Small intestine (tissue), 7 donors: ENCODE measurements around the gene NPAS1. TPM values are rescaled to one million over a fixed set of nuclear protein-coding genes. Genes with fewer than 3 reads are reported as not detected.
A peak's percentile ranks its signal among the peaks of the same experiment; 100 is the strongest.
"Not testable (repeated sequence)": the region's sequence is repeated elsewhere in the genome, so short reads cannot be mapped to it uniquely, and the experiment has no call there.

Experiments
- DNase-seq, 2 donors: peaks; one replicate each; pipeline versions ENCODE4 v3.0.0 to v3.0.0-alpha.2; 2013
- FAIRE-seq: peaks from 2 replicates; lab custom pipeline; 2012; peaks lifted over from hg19 to GRCh38; lab: Jason Lieb, UNC
- H3K27ac ChIP-seq, 3 donors: one replicate each; pipeline ENCODE4 v1.5.1; 2013; ENCODE audit warnings: low read length in 2 of 3, mild to moderate bottlenecking in 2 of 3, control low read depth in 1 of 3, inconsistent platforms in 1 of 3, low read depth in 1 of 3, moderate library complexity in 1 of 3
- H3K27me3 ChIP-seq, 3 donors: one replicate each; pipeline ENCODE4 v1.6.1; 2013; ENCODE audit warnings: low read length in 3 of 3, inconsistent platforms in 1 of 3; ENCODE audit not compliant: control insufficient read depth in 3 of 3, insufficient read depth in 3 of 3
- H3K36me3 ChIP-seq, 3 donors: one replicate each; pipeline ENCODE4 v1.6.1; 2013; ENCODE audit warnings: low read length in 3 of 3, inconsistent platforms in 1 of 3, low read depth in 1 of 3, mild to moderate bottlenecking in 1 of 3, moderate library complexity in 1 of 3; ENCODE audit not compliant: control insufficient read depth in 3 of 3, insufficient read depth in 2 of 3
- H3K4me1 ChIP-seq, 3 donors: one replicate each; pipeline ENCODE4 v1.6.1; 2013; ENCODE audit warnings: low read length in 2 of 3, inconsistent platforms in 1 of 3, low read depth in 1 of 3, mild to moderate bottlenecking in 1 of 3, moderate library complexity in 1 of 3; ENCODE audit not compliant: control insufficient read depth in 3 of 3, insufficient read depth in 2 of 3
- H3K4me3 ChIP-seq, 3 donors: one replicate each; pipeline ENCODE4 v1.5.1; 2013; ENCODE audit warnings: low read length in 3 of 3, control low read depth in 1 of 3, inconsistent platforms in 1 of 3, low read depth in 1 of 3, mild to moderate bottlenecking in 1 of 3, moderate library complexity in 1 of 3
- H3K9me3 ChIP-seq, 2 donors: one replicate each; pipeline ENCODE4 v1.6.1; 2013; ENCODE audit warnings: low read depth in 1 of 2, low read length in 1 of 2; ENCODE audit not compliant: control insufficient read depth in 2 of 2, insufficient read depth in 1 of 2
- WGBS, 3 donors: extraction: QIAGEN DNeasy Blood & Tissue Kit; methylation state at CpG; one replicate each; pipeline ENCODE4 v1.1.7; 2013; 5-methylcytosine and 5-hydroxymethylcytosine counted together
- polyA plus RNA-seq, 4 donors: library from polyadenylated mRNA; stranded (reverse) in 3 of 4; unstranded in 1 of 4; fragments of 200-250 nt in 3 of 4; fragments of 120-200 nt in 1 of 4; gene quantifications; one replicate each; pipeline versions ENCODE4 v1.2.1 to v1.2.3, GENCODE V29; 2013
- donor health status: healthy with polysubstance abuse.
- donor health status: control.
- donor health status: control.
- donor health status: Bipolar disorder and iron deficiency.
- donor health status: healthy.

The NPAS1 gene
- polyA plus RNA-seq, 4 donors, result 0.24 to 0.44 TPM; not detected in 2

GRCh38 chr19:47075179-47075810 lies 55.7 kb downstream of the NPAS1 start:
- WGBS, 3 donors, result 83 to 88% (median 83%) methylated on average over 14 to 15 of the region's 15 CpGs
- H3K36me3 ChIP-seq, result peaks cover 12 to 97% (median 22%) of the 10 kb centered on the region in 3 donors

GRCh38 chr19:47075941-47076340 lies 56.3 kb downstream of the NPAS1 start:
- WGBS, 3 donors, result 76 to 90% (median 82%) methylated on average over 13 of the region's 13 CpGs
- no peak for DNase-seq
- Histone ChIP-seq H3K9me3 (no peaks in the 10 kb centered on the region), H3K4me3 (no peak overlapping the region), H3K4me1 (peaks cover 0 to 4% (median 0%) of the 10 kb centered on the region in 3 donors), H3K27me3 (no peaks in the 10 kb centered on the region), H3K36me3 (peaks cover 12 to 97% (median 22%) of the 10 kb centered on the region in 3 donors), H3K27ac (no peak overlapping the region)
- FAIRE-seq, result no peak

More at GRCh38 chr19:47075179-47075810, 55.7 kb downstream of the NPAS1 start:
- no peak for FAIRE-seq
- Histone ChIP-seq H3K27me3 (no peaks in the 10 kb centered on the region), H3K9me3 (no peaks in the 10 kb centered on the region), H3K4me1 (peaks cover 0 to 4% (median 0%) of the 10 kb centered on the region in 3 donors), H3K4me3 (no peak overlapping the region), H3K27ac (no peak overlapping the region)
- DNase-seq, result no peak

GRCh38 chr19:47078351-47078750 lies 58.7 kb downstream of the NPAS1 start:
- DNase-seq, H3K4me3 ChIP-seq, FAIRE-seq, H3K27me3 ChIP-seq, H3K4me1 ChIP-seq, H3K9me3 ChIP-seq, H3K27ac ChIP-seq: not testable (repeated sequence)
- 94 to 97% (median 96%) methylated on average over 13 of the region's 13 CpGs for WGBS, 3 donors
- H3K36me3 ChIP-seq, result peaks cover 13 to 97% (median 14%) of the 10 kb centered on the region in 3 donors

- peaks cover 0 to 4% (median 0%) of the 10 kb centered on the region in 3 donors for H3K4me1 ChIP-seq
- FAIRE-seq, result no peak
- no peak overlapping the region for H3K27ac ChIP-seq
- H3K36me3 ChIP-seq, result peaks cover 16 to 96% (median 20%) of the 10 kb centered on the region in 3 donors
- WGBS, 3 donors, result 85 to 91% (median 89%) methylated on average over 6 of the region's 6 CpGs
- H3K4me3 ChIP-seq, result no peak overlapping the region
- H3K27me3 ChIP-seq, result no peaks in the 10 kb centered on the region
- DNase-seq, result no peak
- no peaks in the 10 kb centered on the region for H3K9me3 ChIP-seq
Observed at GRCh38 chr19:47081095-47081494, 61.5 kb downstream of the NPAS1 start.

- peaks cover 20 to 96% (median 20%) of the 10 kb centered on the region in 3 donors for H3K36me3 ChIP-seq
- no peaks in the 10 kb centered on the region for H3K9me3 ChIP-seq
- WGBS, 3 donors, result 92 to 98% (median 96%) methylated on average over 5 of the region's 5 CpGs
- peaks cover 0 to 4% (median 0%) of the 10 kb centered on the region in 3 donors for H3K4me1 ChIP-seq
- no peak overlapping the region for H3K27ac ChIP-seq
- no peak overlapping the region for H3K4me3 ChIP-seq
- no peaks in the 10 kb centered on the region for H3K27me3 ChIP-seq
- no peak for FAIRE-seq
- DNase-seq, result no peak
Observed at GRCh38 chr19:47082493-47082892, 62.9 kb downstream of the NPAS1 start.

GRCh38 chr19:47084879-47085439 lies 65.3 kb downstream of the NPAS1 start:
- Histone ChIP-seq H3K27me3 (no peaks in the 10 kb centered on the region), H3K36me3 (peaks cover 20 to 99% (median 20%) of the 10 kb centered on the region in 3 donors), H3K4me1 (peaks cover 0 to 15% (median 0%) of the 10 kb centered on the region in 3 donors), H3K27ac (no peak overlapping the region), H3K4me3 (no peak overlapping the region), H3K9me3 (no peaks in the 10 kb centered on the region)
- 92 to 95% (median 94%) methylated on average over 24 of the region's 24 CpGs for WGBS, 3 donors
- FAIRE-seq (no peak), DNase-seq (no peak)

GRCh38 chr19:47086280-47086679 lies 66.6 kb downstream of the NPAS1 start:
- no peak overlapping the region for H3K27ac ChIP-seq
- FAIRE-seq (no peak), DNase-seq (no peak)
- H3K27me3 ChIP-seq, result no peaks in the 10 kb centered on the region
- H3K4me3 ChIP-seq, result no peak overlapping the region
- H3K9me3 ChIP-seq, result no peaks in the 10 kb centered on the region
- H3K4me1 ChIP-seq, result peaks cover 0 to 19% (median 0%) of the 10 kb centered on the region in 3 donors
- 97% methylated on average over 12 to 17 of the region's 17 CpGs for WGBS, 3 donors
- peaks cover 19 to 98% (median 20%) of the 10 kb centered on the region in 3 donors for H3K36me3 ChIP-seq

- FAIRE-seq, result no peak
- peak overlapping the region; percentile 86 to 93 (median 86) for H3K27ac ChIP-seq
Observed at GRCh38 chr19:47089767-47090350, 70.2 kb downstream of the NPAS1 start.

More at GRCh38 chr19:47089767-47090350, 70.2 kb downstream of the NPAS1 start:
- no peaks in the 10 kb centered on the region for H3K27me3 ChIP-seq
- no peak for DNase-seq
- 77 to 88% (median 81%) methylated on average over 20 to 21 of the region's 21 CpGs for WGBS, 3 donors
- no peaks in the 10 kb centered on the region for H3K9me3 ChIP-seq
- H3K4me3 ChIP-seq, result no peak overlapping the region
- H3K4me1 ChIP-seq, result peaks cover 3 to 35% (median 5%) of the 10 kb centered on the region in 3 donors
- peaks cover 10 to 98% (median 11%) of the 10 kb centered on the region in 3 donors for H3K36me3 ChIP-seq
